ENCODE results near the gene OXER1. TPM values are rescaled to one million over a fixed set of nuclear protein-coding genes. Genes with fewer than 3 reads are reported as not detected.

The OXER1 gene
- total and polyA plus RNA-seq, 2 of the 13 experiments (the other 11 are each of a cell fraction or from before 2014, with no cell fraction given): 8.0 to 9.0 TPM

GRCh38 chr2:42770288-42771131, 6.6 kb upstream of the OXER1 start (continued):
- peak; percentile 51; the same call in 1 of the 2 replicates for TF ChIP-seq ZNF574 (CRISPR knock-in tag; IDR thresholded peaks at IDR 0.05)
- TF ChIP-seq ZFP82 (CRISPR knock-in tag; IDR thresholded peaks at IDR 0.05; ENCODE audit: borderline replicate concordance): no peak
- peak; percentile 19; the same call in 1 of the 2 replicates for TF ChIP-seq NR2F2 (IDR thresholded peaks at IDR 0.05; ENCODE audit: borderline replicate concordance, low read depth)
- TF ChIP-seq ZNF513 (CRISPR knock-in tag; conservative IDR thresholded peaks at IDR 0.05): no peak
- no peak for TF ChIP-seq CREB3 (CRISPR knock-in tag; IDR thresholded peaks at IDR 0.05)
- no peak for TF ChIP-seq ELK4 (CRISPR knock-in tag; IDR thresholded peaks at IDR 0.05; ENCODE audit: borderline replicate concordance)
- TF ChIP-seq KDM2A (CRISPR knock-in tag; IDR thresholded peaks at IDR 0.05; ENCODE audit: borderline replicate concordance, low read depth): 0 out of 2 replicates have a peak, but pooled peaks have one; percentile 19
- TF ChIP-seq ZNF331 (CRISPR knock-in tag; IDR thresholded peaks at IDR 0.05): peak; percentile 78
- TF ChIP-seq NRL (CRISPR knock-in tag; IDR thresholded peaks at IDR 0.05; ENCODE audit: borderline replicate concordance): peak; percentile 30; the same call in 1 of the 2 replicates
- TF ChIP-seq CSRNP1 (CRISPR knock-in tag; IDR thresholded peaks at IDR 0.05): no peak
- TF ChIP-seq ZNF263 (CRISPR knock-in tag; IDR thresholded peaks at IDR 0.05): no peak
- TF ChIP-seq SAFB2 (CRISPR knock-in tag; IDR thresholded peaks at IDR 0.05; ENCODE audit: borderline replicate concordance, low read depth): no peak
- no peak for TF ChIP-seq MXD3 (CRISPR knock-in tag; IDR thresholded peaks at IDR 0.05)
- TF ChIP-seq TBX3 (IDR thresholded peaks at IDR 0.05; ENCODE audit: borderline replicate concordance): peak; percentile 19; the same call in 1 of the 2 replicates
- peak; percentile 45; the same call in 1 of the 2 replicates for TF ChIP-seq ZNF605 (CRISPR knock-in tag; IDR thresholded peaks at IDR 0.05)
